Rectal smooth muscle tissue (tissue), 1 donor: ENCODE measurements around the gene CDH6.

ENCODE experiments used
- H3K27ac ChIP-seq: one replicate; pipeline ENCODE4 v1.7.0; 2013; ENCODE audit warnings: low read depth, low read length, inconsistent platforms
- H3K27me3 ChIP-seq: one replicate; pipeline ENCODE4 v1.7.0; 2013; ENCODE audit warnings: low read length; ENCODE audit not compliant: control insufficient read depth, insufficient read depth
- H3K36me3 ChIP-seq: one replicate; pipeline ENCODE4 v1.7.0; 2013; ENCODE audit warnings: low read length; ENCODE audit not compliant: control insufficient read depth, insufficient read depth
- H3K4me1 ChIP-seq: one replicate; pipeline ENCODE4 v1.7.0; 2013; ENCODE audit warnings: low read length; ENCODE audit not compliant: control insufficient read depth, insufficient read depth
- H3K4me3 ChIP-seq: one replicate; pipeline ENCODE4 v1.7.0; 2013; ENCODE audit warnings: low read length
- H3K9ac ChIP-seq: one replicate; pipeline ENCODE4 v1.7.0; 2013; ENCODE audit warnings: low read length

Gene CDH6

DNA sequence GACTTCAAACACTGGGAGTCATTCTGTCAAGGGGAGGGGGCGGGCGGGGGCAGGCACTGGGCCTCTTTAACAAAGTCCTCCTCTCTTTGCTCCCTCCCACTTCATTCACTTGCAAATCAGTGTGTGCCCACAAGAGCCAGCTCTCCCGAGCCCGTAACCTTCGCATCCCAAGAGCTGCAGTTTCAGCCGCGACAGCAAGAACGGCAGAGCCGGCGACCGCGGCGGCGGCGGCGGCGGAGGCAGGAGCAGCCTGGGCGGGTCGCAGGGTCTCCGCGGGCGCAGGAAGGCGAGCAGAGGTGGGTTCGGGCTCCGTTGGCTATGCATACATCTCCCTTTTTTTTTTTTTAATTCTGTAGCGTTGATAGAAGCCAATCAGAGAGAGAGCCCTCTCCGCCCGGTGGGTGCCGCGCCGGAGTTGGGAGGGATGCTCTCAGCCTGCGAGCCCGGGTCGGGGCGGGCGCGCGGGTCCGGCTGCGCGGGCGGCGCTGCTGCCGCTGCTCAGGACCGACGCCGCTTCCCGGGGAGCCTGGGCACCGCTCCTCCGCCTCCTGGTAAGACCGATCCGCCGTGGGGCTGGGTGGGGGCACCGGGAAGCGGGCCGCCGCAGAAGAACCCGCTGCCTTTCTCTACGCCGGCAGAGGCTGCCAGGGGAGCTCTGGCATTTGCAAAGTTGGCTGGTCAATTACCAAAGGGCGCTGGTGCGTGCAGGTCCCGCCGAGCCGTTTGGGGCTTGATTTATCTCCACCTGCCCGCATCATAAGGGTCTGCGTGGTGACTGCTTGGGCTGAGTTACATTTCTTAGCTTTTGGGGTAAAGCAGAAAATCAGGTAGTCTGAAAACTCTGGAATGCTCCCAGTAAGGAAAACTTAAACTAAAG is at the start of gene CDH6:
TSS of gene CDH6 (plus strand) at position 96 of the 877 bp plus-strand sequence. CDS start 73,788 bp downstream, outside the sequence.
- no peaks in the 10 kb centered on the region for H3K4me1 ChIP-seq
- H3K4me3 ChIP-seq = peak within 1 kb of the TSS; percentile 47
- H3K36me3 ChIP-seq = no peaks in the 10 kb centered on the region
- no peak within 1 kb of the TSS for H3K27ac ChIP-seq
- no peak within 1 kb of the TSS for H3K9ac ChIP-seq
- H3K27me3 ChIP-seq = peaks cover 2% of the 10 kb centered on the region

DNA sequence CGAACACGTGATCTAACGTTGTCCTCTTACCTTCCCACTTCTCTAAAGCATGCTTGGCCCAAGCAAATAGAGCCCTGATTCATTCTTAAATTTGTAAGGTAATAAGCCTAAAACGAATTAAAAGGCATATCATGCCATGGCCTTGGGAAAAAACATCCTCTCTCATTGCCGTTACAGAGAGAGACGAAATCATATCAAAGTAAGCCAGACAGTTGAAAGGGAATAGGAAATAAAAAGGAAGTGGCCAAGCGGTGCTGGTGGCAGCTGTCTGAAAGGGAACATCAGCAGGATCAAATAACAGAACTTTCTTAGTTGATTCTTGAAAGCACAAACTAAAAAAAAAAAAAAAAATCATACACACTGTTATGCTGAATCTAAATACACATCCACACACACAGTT is 49.1 kb upstream of the CDH6 start:
- Histone ChIP-seq H3K4me3 (no peak overlapping the region), H3K36me3 (no peaks in the 10 kb centered on the region), H3K27me3 (no peaks in the 10 kb centered on the region), H3K4me1 (no peaks in the 10 kb centered on the region), H3K9ac (no peak overlapping the region), H3K27ac (no peak overlapping the region)

DNA sequence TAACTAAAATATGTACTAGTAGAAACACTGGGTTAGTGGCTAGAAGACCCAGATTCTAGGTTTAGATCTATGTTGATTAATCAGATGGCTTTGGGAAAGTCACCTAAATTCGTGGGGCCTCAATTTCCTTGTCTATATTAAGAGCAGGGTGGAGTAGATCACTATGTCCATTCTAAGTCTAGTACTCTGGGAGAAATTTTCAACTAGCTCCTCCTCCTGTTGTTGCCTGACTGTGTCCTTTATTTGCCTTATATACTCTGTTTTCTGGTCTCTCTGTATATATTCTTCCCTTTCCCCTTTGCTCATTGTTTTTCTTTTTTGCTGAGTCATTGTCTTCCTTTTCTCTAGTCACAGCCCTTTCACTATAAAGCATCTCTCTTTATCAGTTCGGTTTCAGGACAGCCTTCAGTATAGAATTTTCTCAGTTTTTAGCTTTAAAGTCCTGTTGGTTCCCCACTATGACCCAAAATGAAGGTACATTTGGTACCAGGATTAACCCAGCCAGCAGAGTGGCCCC is 44.5 kb upstream of the CDH6 start:
- Histone ChIP-seq H3K4me3 (no peak overlapping the region), H3K9ac (no peak overlapping the region), H3K4me1 (no peaks in the 10 kb centered on the region), H3K27me3 (no peaks in the 10 kb centered on the region), H3K27ac (no peak overlapping the region), H3K36me3 (no peaks in the 10 kb centered on the region)

DNA sequence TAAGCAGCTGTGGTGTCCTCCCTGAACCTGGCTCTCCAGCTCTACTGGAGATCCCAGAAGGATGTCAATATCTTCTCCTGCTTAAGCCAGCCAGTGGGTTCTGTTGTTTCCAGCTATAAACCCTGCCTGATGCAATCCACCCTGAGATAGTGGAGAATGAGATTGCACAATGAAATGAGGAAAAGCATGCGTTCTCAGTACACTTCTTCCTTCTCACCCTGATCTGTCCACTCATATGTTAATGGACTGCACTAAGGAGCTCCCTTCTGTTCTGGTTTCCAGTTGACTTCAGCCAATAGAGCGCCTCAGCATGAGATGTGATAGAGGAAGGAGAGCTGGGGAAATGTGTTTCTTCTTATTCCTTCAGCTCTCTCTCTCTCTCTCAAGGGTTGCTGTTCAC is 40.0 kb upstream of the CDH6 start:
- Histone ChIP-seq H3K4me3 (no peak overlapping the region), H3K27ac (no peak overlapping the region), H3K4me1 (no peaks in the 10 kb centered on the region), H3K27me3 (no peaks in the 10 kb centered on the region), H3K36me3 (no peaks in the 10 kb centered on the region), H3K9ac (no peak overlapping the region)

DNA sequence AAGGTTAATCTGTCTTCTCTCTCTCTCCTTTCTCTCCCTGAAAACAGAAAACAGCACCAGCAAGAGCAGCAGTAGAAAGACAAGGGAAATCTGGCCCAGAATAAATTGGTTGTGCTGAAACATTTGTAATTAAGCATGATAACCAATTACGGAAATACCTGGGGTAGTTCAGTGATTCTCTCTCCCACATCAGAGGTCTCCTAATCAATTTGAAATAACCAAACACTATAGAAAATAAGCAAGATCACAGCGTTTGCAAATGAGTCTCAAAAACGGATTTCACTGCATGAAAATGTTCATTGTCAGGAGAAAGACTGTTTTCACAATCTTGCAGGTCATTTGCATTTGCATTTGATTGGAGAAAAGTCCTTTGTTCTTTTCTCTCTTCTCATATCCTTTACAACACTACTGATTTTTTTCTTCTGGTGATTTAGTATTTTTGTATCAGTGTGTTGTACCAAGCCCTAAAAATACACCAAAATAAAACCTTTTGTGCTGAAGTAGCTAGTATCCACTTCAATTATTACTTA is 36.8 kb upstream of the CDH6 start:
- Histone ChIP-seq H3K27ac (no peak overlapping the region), H3K9ac (no peak overlapping the region)

DNA sequence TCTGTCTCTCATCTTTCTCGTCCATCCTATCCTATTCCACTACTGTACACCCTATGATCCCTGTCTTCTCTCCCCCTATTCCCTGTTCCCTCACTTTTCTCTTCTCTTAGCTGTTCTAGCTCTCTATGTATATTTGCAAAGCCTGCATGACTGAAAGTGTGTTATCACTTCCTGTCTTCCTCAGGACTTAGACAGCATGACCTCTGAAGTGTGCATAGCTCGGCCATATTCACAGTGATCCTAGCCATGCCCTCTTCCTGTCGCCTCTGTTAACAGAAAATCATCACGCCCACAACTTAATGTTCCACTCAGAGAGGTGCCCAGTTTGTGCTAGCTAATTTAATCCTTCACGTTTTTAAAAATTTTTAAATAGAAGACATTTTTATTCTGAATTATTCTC is 35.8 kb upstream of the CDH6 start:
- H3K4me1 ChIP-seq = no peaks in the 10 kb centered on the region
- no peak overlapping the region for H3K27ac ChIP-seq
- no peak overlapping the region for H3K9ac ChIP-seq
- no peaks in the 10 kb centered on the region for H3K27me3 ChIP-seq
- H3K36me3 ChIP-seq = no peaks in the 10 kb centered on the region
- H3K4me3 ChIP-seq = no peak overlapping the region

More for the DNA sequence above, 36.8 kb upstream of the CDH6 start:
- Histone ChIP-seq H3K4me1 (no peaks in the 10 kb centered on the region), H3K27me3 (no peaks in the 10 kb centered on the region), H3K36me3 (no peaks in the 10 kb centered on the region), H3K4me3 (no peak overlapping the region)

DNA sequence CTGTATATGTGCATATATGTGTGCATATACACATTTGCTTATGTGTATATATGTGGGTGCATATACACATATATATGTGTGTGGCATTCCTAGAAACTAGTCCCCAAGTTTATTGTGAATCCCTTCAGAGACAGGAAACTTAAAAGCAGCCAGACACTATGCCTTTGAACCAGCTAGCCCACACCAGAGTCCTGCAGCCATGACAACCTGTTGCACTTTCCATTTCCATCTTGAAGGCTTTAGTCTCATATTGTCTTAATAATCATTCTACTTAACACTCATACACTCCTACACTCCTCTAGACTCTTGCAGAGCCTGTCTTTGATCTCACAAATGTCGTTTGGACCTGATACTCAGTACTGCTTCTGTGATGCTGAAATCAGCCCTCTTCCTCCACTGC is 34.8 kb upstream of the CDH6 start:
- Histone ChIP-seq H3K36me3 (no peaks in the 10 kb centered on the region), H3K9ac (no peak overlapping the region), H3K27ac (no peak overlapping the region), H3K4me1 (no peaks in the 10 kb centered on the region), H3K4me3 (no peak overlapping the region), H3K27me3 (no peaks in the 10 kb centered on the region)

DNA sequence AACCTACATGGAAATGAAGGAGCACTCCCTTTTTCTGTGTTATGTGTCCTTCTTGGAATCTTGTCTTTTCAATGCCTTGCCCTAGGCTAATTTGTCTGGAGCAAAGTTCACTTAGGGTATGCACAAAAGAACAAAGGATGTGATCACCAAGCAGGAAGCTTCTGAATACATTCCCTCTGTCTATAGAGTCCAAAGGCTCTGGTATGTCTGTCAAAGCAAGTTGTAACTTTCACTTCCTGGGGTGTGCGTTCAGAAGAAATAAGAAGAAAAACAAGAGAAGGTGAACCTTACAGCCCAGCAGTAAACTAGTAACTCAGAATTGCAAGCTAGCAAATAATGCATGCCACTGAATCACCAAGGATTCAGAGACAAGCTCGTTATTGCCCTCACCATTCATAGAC is 31.7 kb upstream of the CDH6 start:
- no peaks in the 10 kb centered on the region for H3K27me3 ChIP-seq
- H3K9ac ChIP-seq = no peak overlapping the region
- no peak overlapping the region for H3K27ac ChIP-seq
- no peaks in the 10 kb centered on the region for H3K4me1 ChIP-seq
- H3K4me3 ChIP-seq = no peak overlapping the region
- H3K36me3 ChIP-seq = no peaks in the 10 kb centered on the region

DNA sequence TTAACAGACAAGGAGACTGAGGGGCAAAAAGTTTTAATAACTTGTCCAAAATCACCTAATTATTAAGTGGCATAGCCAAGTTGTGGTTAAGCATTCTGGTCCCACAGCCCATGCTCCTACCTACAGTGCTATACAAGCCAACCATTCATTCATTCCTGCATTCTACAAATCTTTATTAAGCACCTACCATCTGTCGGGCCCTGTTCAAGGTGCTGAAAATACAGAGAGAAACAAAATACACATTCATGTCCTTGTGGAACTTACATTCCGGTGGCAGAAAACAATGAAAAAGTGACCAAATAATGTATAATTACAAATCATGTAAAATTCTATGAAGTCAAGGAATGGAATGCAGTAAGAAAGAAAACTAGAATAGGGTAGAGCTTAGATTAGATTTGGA is 27.8 kb upstream of the CDH6 start:
- H3K9ac ChIP-seq = no peak overlapping the region
- no peak overlapping the region for H3K27ac ChIP-seq
- no peak overlapping the region for H3K4me3 ChIP-seq
- H3K27me3 ChIP-seq = no peaks in the 10 kb centered on the region
- H3K36me3 ChIP-seq = no peaks in the 10 kb centered on the region
- no peaks in the 10 kb centered on the region for H3K4me1 ChIP-seq

DNA sequence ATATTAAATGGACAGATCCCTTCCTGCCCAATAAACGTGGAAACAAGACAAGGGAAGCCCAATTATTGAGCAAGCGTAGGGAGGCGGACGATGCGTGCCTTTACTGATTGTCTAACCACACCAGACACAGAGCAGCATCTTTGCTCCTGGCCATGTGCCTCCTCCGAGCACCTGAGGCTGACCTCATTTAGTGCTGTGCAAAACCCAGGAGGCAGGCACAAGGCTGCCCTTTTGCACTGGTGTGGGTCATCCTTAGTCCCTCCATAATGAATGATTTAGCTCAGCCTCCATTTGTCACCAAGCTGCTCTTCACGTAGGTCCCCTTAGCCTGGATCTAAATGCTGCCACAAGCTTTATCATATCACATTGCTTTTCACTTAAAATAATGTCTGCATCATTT is 24.1 kb upstream of the CDH6 start:
- Histone ChIP-seq H3K9ac (no peak overlapping the region), H3K27me3 (no peaks in the 10 kb centered on the region), H3K27ac (no peak overlapping the region), H3K4me1 (no peaks in the 10 kb centered on the region), H3K36me3 (no peaks in the 10 kb centered on the region), H3K4me3 (no peak overlapping the region)

DNA sequence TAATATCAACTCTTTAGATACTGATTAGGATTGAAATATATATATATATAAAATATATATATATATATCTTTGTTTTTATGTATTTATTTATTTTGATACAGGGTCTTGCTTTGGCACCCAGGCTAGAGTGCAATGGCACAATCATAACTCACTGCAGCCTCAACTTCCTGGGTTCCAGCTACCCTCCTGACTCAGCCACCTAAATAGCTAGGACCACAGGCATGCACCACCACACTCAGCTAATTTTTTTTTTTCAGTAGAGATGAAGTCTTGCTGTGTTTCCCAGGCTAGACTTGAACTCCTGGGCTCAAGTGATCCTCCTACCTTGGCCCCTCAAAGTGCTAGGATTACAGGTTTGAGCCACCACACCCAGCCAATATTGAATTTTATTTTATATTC is 20.6 kb upstream of the CDH6 start:
- Histone ChIP-seq H3K36me3 (no peaks in the 10 kb centered on the region), H3K4me3 (no peak overlapping the region)

DNA sequence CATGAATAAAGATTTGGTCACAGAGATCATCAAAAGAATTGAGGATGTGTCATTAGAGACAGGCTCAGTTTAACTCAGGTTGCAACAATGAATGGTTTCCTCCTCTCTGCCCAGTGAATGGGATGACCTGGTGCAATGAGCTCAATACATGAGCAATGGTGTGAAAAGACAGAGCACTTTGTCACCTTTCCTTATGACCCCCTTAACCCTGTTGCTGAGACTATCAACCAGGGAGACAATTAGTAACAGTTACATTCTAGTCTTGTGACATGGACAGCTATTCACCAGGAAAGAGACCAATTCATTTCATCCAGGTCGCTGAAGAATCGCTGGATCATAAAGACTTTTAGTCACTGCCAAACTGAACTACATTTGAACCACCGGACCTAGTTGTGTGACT is 19.9 kb upstream of the CDH6 start:
- Histone ChIP-seq H3K9ac (no peak overlapping the region), H3K4me3 (no peak overlapping the region), H3K27ac (no peak overlapping the region), H3K36me3 (no peaks in the 10 kb centered on the region), H3K27me3 (no peaks in the 10 kb centered on the region), H3K4me1 (no peaks in the 10 kb centered on the region)

More for the DNA sequence above, 20.6 kb upstream of the CDH6 start:
- Histone ChIP-seq H3K9ac (no peak overlapping the region), H3K27ac (no peak overlapping the region), H3K27me3 (no peaks in the 10 kb centered on the region), H3K4me1 (no peaks in the 10 kb centered on the region)
